Activated CD8-positive, alpha-beta T cell treated with anti-CD3 and anti-CD28 coated beads, Interleukin-2, amount 10 ng/mL, durations not matched to agents 7 days and 5 days (primary cell): ENCODE measurements around the gene ACP5. TPM values are rescaled to one million over a fixed set of nuclear protein-coding genes. Genes with fewer than 3 reads are reported as not detected.
"Not testable (repeated sequence)": the region's sequence is repeated elsewhere in the genome, so short reads cannot be mapped to it uniquely, and the experiment has no call there.

ENCODE experiments used
- ATAC-seq: fragments of 150-1000 bp; cut with Tn5 transposase; one replicate; pipeline ENCODE4 v1.10.0; 2021; ENCODE audit warnings: moderate library complexity
- CTCF ChIA-PET: fragments of 350-600 bp; sonication (Branson Sonifier 250); formaldehyde crosslinking; loops from one replicate; lab custom pipeline; 2021; ENCODE audit warnings: antibody characterized with exemption; lab: Charles Lee
- POLR2A ChIA-PET: fragments of 350-600 bp; sonication (Branson Sonifier 250); formaldehyde crosslinking; loops from one replicate; lab custom pipeline; 2021; ENCODE audit warnings: antibody characterized with exemption; lab: Charles Lee
- DNase-seq: peaks from one replicate; pipeline ENCODE4 v3.0.0-alpha.2; 2020
- H3K27ac Mint-ChIP-seq: one replicate; pipeline ENCODE4 v1.8.0; 2021; ENCODE audit warnings: mild to moderate bottlenecking, mixed read lengths
- H3K27me3 Mint-ChIP-seq: one replicate; pipeline ENCODE4 v1.8.0; 2021; ENCODE audit warnings: low read depth, mixed read lengths
- H3K36me3 Mint-ChIP-seq: one replicate; pipeline ENCODE4 v1.8.0; 2021; ENCODE audit warnings: low read depth, mixed read lengths
- H3K4me1 Mint-ChIP-seq: one replicate; pipeline ENCODE4 v1.8.0; 2021; ENCODE audit warnings: low read depth, mixed read lengths
- H3K4me3 Mint-ChIP-seq: one replicate; pipeline ENCODE4 v1.8.0; 2021; ENCODE audit warnings: mild to moderate bottlenecking, mixed read lengths
- H3K9me3 Mint-ChIP-seq: one replicate; pipeline ENCODE4 v1.8.0; 2022; ENCODE audit warnings: mixed read lengths; ENCODE audit not compliant: insufficient read depth
- total RNA-seq, 2 experiments: library from RNA; stranded (reverse); gene quantifications; one replicate each; pipeline ENCODE4 v1.2.3, GENCODE V29; 2021

The ACP5 gene
- total RNA-seq, 2 experiments from 2014 or later, result 9.8 to 9.9 TPM

- Mint-ChIP-seq H3K4me1 (peaks cover 34% of the 10 kb centered on the region), H3K27me3 (no peaks in the 10 kb centered on the region), H3K4me3 (no peak overlapping the region), H3K36me3 (no peaks in the 10 kb centered on the region), H3K27ac (no peak overlapping the region), H3K9me3 (no peaks in the 10 kb centered on the region)
- CTCF ChIA-PET, result interaction anchor here (0.8 to 1.7 kb wide), 2 partner anchors 14 to 16 kb away, joined by 3 to 6 read pairs; no protein-coding TSS in a partner anchor
- POLR2A ChIA-PET, result interaction anchor here (0.8 kb wide), 1 partner anchor 17 kb away, joined by 3 read pairs; the partner anchor contains the start of gene ELOF1
- ATAC-seq (no peak), DNase-seq (no peak)
Measured at GRCh38 chr19:11576227-11576626, 1.2 kb downstream of the ACP5 start.

DNA sequence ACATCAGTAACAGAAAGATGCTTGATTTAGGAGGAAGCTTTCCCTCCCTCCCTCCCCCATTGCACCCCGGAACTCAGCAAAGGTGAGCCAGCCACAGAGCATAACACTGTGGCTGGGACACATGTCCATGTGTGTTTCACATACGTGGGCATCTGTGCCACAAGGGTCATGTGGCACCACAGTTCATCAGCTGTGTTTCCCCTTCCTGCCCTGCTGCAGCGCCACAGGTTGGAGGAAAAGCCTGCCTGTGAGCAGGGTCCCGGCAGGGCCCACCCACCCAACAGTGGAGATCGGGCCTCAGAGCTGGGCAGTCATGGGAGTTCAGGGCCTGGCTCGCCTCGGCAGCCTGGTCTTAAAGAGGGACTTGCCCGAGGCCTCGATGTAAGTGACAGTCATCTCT, 2.8 kb downstream of the ACP5 start:
- Mint-ChIP-seq H3K36me3 (no peaks in the 10 kb centered on the region), H3K9me3 (no peaks in the 10 kb centered on the region), H3K27ac (peak overlapping the region; percentile 46), H3K4me1 (peaks cover 25% of the 10 kb centered on the region), H3K27me3 (no peaks in the 10 kb centered on the region), H3K4me3 (no peak overlapping the region)
- peak; percentile 53 for DNase-seq
- no peak for ATAC-seq
- POLR2A ChIA-PET, result no interaction called here
- CTCF ChIA-PET, result interaction anchor here (0.8 to 1.8 kb wide), 4 partner anchors 11 to 14 kb away, joined by 3 to 6 read pairs (median 6); no protein-coding TSS in a partner anchor

GRCh38 chr19:11573763-11574162, 3.7 kb downstream of the ACP5 start:
- POLR2A ChIA-PET, result interaction anchor here (0.6 kb wide), 1 partner anchor 148 kb away, joined by 3 read pairs; no protein-coding TSS in a partner anchor
- not testable (repeated sequence) for ATAC-seq, H3K9me3 Mint-ChIP-seq, DNase-seq, H3K4me3 Mint-ChIP-seq, H3K27me3 Mint-ChIP-seq, H3K36me3 Mint-ChIP-seq, H3K27ac Mint-ChIP-seq
- peaks cover 25% of the 10 kb centered on the region for H3K4me1 Mint-ChIP-seq
- CTCF ChIA-PET, result interaction anchor here (1.0 to 1.8 kb wide), 2 partner anchors 12 to 13 kb away, joined by 5 to 6 read pairs; no protein-coding TSS in a partner anchor

- not testable (repeated sequence) for H3K27me3 Mint-ChIP-seq, H3K27ac Mint-ChIP-seq, DNase-seq, H3K9me3 Mint-ChIP-seq, H3K36me3 Mint-ChIP-seq, H3K4me3 Mint-ChIP-seq, ATAC-seq
- CTCF ChIA-PET, result interaction anchor here (1.5 to 1.8 kb wide), 3 partner anchors 11 to 37 kb away, joined by 5 to 9 read pairs (median 6); no protein-coding TSS in a partner anchor
- POLR2A ChIA-PET, result interaction anchor here (0.6 kb wide), 1 partner anchor 148 kb away, joined by 3 read pairs; no protein-coding TSS in a partner anchor
- H3K4me1 Mint-ChIP-seq, result peaks cover 24% of the 10 kb centered on the region
Measured at GRCh38 chr19:11573354-11573753, 4.1 kb downstream of the ACP5 start.

- Mint-ChIP-seq H3K4me1 (peaks cover 22% of the 10 kb centered on the region), H3K4me3 (no peak overlapping the region), H3K27me3 (no peaks in the 10 kb centered on the region), H3K27ac (no peak overlapping the region), H3K9me3 (no peaks in the 10 kb centered on the region), H3K36me3 (no peaks in the 10 kb centered on the region)
- DNase-seq, result no peak
- POLR2A ChIA-PET, result no interaction called here
- CTCF ChIA-PET, result interaction anchor here (1.5 to 2.2 kb wide), 3 partner anchors 10 to 34 kb away, joined by 3 to 14 read pairs (median 5); no protein-coding TSS in a partner anchor
- ATAC-seq, result no peak
Measured at GRCh38 chr19:11570039-11570462, 7.4 kb downstream of the ACP5 start.

DNA sequence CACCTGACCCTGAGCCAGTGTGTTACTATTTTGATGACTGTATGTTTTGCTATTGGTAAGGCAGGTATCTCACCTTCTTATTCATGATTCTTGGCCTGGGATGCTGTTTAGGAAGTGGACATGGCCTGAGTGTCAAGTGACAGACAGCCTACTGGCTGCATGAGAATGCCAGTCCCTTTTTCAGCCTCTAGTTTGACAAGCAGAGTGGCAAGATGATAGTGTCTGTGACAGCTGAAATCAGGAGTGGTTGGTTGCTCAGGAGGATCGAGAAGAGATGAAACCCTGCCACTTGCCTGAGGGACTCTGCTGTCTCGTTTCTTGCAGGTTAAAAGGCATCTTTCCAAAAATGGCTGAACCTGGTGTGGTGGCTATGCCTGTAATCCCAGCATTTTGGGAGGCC, 11.3 kb downstream of the ACP5 start:
- no peak overlapping the region for H3K4me3 Mint-ChIP-seq
- no peak overlapping the region for H3K27ac Mint-ChIP-seq

DNA sequence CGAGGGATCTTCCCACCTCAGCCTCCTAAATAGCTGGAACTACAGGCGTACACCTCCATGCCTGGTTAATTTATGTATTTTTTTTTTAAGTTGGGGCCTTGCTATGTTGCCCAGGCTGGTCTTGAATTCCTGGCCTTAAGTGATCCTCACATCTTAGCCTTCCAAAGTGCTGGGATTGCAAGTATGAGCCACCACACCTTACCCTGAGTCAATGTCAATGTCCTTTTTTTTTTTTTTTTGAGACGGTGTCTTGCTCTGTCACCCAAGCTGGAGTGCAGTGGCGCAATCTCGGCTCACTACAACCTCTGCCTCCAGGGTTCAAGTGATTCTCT, 11.8 kb downstream of the ACP5 start:
- H3K27ac Mint-ChIP-seq, POLR2A ChIA-PET, CTCF ChIA-PET, ATAC-seq, H3K9me3 Mint-ChIP-seq, H3K36me3 Mint-ChIP-seq, H3K27me3 Mint-ChIP-seq, DNase-seq, H3K4me3 Mint-ChIP-seq: not testable (repeated sequence)
- H3K4me1 Mint-ChIP-seq, result peaks cover 23% of the 10 kb centered on the region

More for the DNA sequence above, 11.3 kb downstream of the ACP5 start:
- Mint-ChIP-seq H3K27me3 (no peaks in the 10 kb centered on the region), H3K4me1 (peaks cover 20% of the 10 kb centered on the region), H3K9me3 (no peaks in the 10 kb centered on the region), H3K36me3 (no peaks in the 10 kb centered on the region)
- POLR2A ChIA-PET, result no interaction called here
- CTCF ChIA-PET, result no interaction called here
- DNase-seq (no peak), ATAC-seq (no peak)

- ATAC-seq, POLR2A ChIA-PET, H3K27ac Mint-ChIP-seq, H3K9me3 Mint-ChIP-seq, H3K27me3 Mint-ChIP-seq, H3K36me3 Mint-ChIP-seq, H3K4me3 Mint-ChIP-seq, DNase-seq: not testable (repeated sequence)
- peaks cover 31% of the 10 kb centered on the region for H3K4me1 Mint-ChIP-seq
- CTCF ChIA-PET, result interaction anchor here (1.0 to 7.4 kb wide), 3 partner anchors 11 to 183 kb away, joined by 3 to 187 read pairs (median 4); partner anchors contain the start of gene ACP5
Measured at GRCh38 chr19:11564082-11564807, 13.2 kb downstream of the ACP5 start.

GRCh38 chr19:11563532-11563931, 13.9 kb downstream of the ACP5 start:
- ATAC-seq, result no peak
- no peak for DNase-seq
- no peak overlapping the region for H3K4me3 Mint-ChIP-seq
- peaks cover 29% of the 10 kb centered on the region for H3K4me1 Mint-ChIP-seq
- ChIA-PET CTCF (interaction anchor here (1.0 to 7.4 kb wide), 4 partner anchors 11 to 182 kb away, joined by 3 to 187 read pairs (median 4); partner anchors contain the start of gene ACP5), POLR2A (interaction anchor here (1.6 kb wide), 1 partner anchor 17 kb away, joined by 7 read pairs; no protein-coding TSS in a partner anchor)
- no peak overlapping the region for H3K27ac Mint-ChIP-seq
- H3K36me3 Mint-ChIP-seq, result peaks cover 3% of the 10 kb centered on the region
- H3K27me3 Mint-ChIP-seq, result no peaks in the 10 kb centered on the region
- H3K9me3 Mint-ChIP-seq, result no peaks in the 10 kb centered on the region

GRCh38 chr19:11560404-11561051, 16.9 kb downstream of the ACP5 start:
- peak; percentile 84 for DNase-seq
- POLR2A ChIA-PET, result interaction anchor here (1.3 to 3.6 kb wide), 2 partner anchors 21 to 28 kb away, joined by 6 to 15 read pairs; no protein-coding TSS in a partner anchor
- Mint-ChIP-seq H3K27ac (peak overlapping the region; percentile 7), H3K4me3 (peak overlapping the region; percentile 65), H3K4me1 (peaks cover 39% of the 10 kb centered on the region), H3K9me3 (no peaks in the 10 kb centered on the region), H3K36me3 (peaks cover 15% of the 10 kb centered on the region), H3K27me3 (no peaks in the 10 kb centered on the region)
- peak; percentile 55 for ATAC-seq
- CTCF ChIA-PET, result interaction anchor here (0.6 to 7.4 kb wide), 17 partner anchors 8 to 238 kb away, joined by 3 to 187 read pairs (median 5); partner anchors contain the start of genes ACP5, ECSIT, SWSAP1 and ZNF491
